GM12878 (cell line): Measurements from ENCODE around the gene CDK4. TPM values are rescaled to one million over a fixed set of nuclear protein-coding genes. Genes with fewer than 3 reads are reported as not detected.

Experiments
- ATAC-seq: fragments of 200-7000 bp; cut with Tn5 transposase; 3 replicates; pipeline ENCODE4 v1.9.1; 2020; ENCODE audit warnings: mild to moderate bottlenecking, moderate library complexity
- BruUV-seq: library from RNA; stranded (reverse); fragments of 400-500 nt; replicated peaks from 2 replicates; lab custom pipeline; 2021; lab: Mats Ljungman, UMichigan
- CTCF ChIA-PET: fragments of 300-600 bp; sonication (Branson Sonifier 250); formaldehyde crosslinking; extraction: SDS; loops from one replicate; lab custom pipeline; 2021; ENCODE audit warnings: inconsistent platforms; lab: Yijun Ruan, JAX
- POLR2A ChIA-PET: fragments of 350-600 bp; formaldehyde crosslinking; extraction: SDS; loops from one replicate; lab custom pipeline; 2021; ENCODE audit warnings: inconsistent platforms; lab: Charles Lee
- RAD21 ChIA-PET: fragments of 300-600 bp; sonication (Branson Sonifier 250); formaldehyde crosslinking; loops from one replicate; lab custom pipeline; 2023; ENCODE audit warnings: antibody characterized with exemption; ENCODE audit not compliant: unreplicated experiment; lab: Charles Lee
- SMC1A ChIA-PET: fragments of 300-600 bp; sonication (Branson Sonifier 250); formaldehyde crosslinking; loops from one replicate; lab custom pipeline; 2023; ENCODE audit not compliant: unreplicated experiment, uncharacterized antibody; lab: Charles Lee
- DNase-seq: peaks from one replicate; pipeline ENCODE4 v3.0.0-alpha.2; 2011; ENCODE audit warnings: low read depth, low spot score
- FAIRE-seq: peaks from 3 replicates; lab custom pipeline; 2011; peaks lifted over from hg19 to GRCh38; lab: Jason Lieb, UNC
- H2AFZ ChIP-seq: 2 replicates; pipeline ENCODE4 v1.6.0; 2011; ENCODE audit warnings: low read depth, low read length, control low read depth; ENCODE audit not compliant: control insufficient read depth
- H3K27ac ChIP-seq: 2 replicates; pipeline ENCODE4 v1.5.1; 2011; ENCODE audit warnings: control low read depth; ENCODE audit not compliant: control insufficient read depth, insufficient read depth
- H3K27me3 ChIP-seq, 2 experiments: replicated peaks in 1 of 2; 2 replicates each; pipeline versions ENCODE4 v1.6.0 to v1.6.1; 2011; ENCODE audit warnings: low read length in 1 of 2; ENCODE audit not compliant: control insufficient read depth in 2 of 2, insufficient read depth in 2 of 2
- H3K36me3 ChIP-seq, 2 experiments: 2 replicates each; pipeline ENCODE4 v1.5.1; 2011; ENCODE audit warnings: low read length in 1 of 2; ENCODE audit not compliant: control insufficient read depth in 2 of 2, insufficient read depth in 2 of 2
- H3K4me1 ChIP-seq: 2 replicates; pipeline ENCODE4 v1.6.1; 2011; ENCODE audit warnings: mild to moderate bottlenecking, low read length, moderate library complexity, mixed read lengths; ENCODE audit not compliant: control insufficient read depth, insufficient read depth
- H3K4me2 ChIP-seq: 2 replicates; pipeline ENCODE4 v1.6.0; 2011; ENCODE audit warnings: control low read depth; ENCODE audit not compliant: control insufficient read depth, insufficient read depth
- H3K4me3 ChIP-seq: fragments of 200-600 bp; sonication (generic); 2 replicates; pipeline ENCODE4 v1.5.1; 2016
- H3K79me2 ChIP-seq: 2 replicates; pipeline ENCODE4 v1.6.0; 2011; ENCODE audit warnings: low read length; ENCODE audit not compliant: control insufficient read depth, insufficient read depth
- H3K9ac ChIP-seq: 2 replicates; pipeline ENCODE4 v1.8.0; 2011; ENCODE audit warnings: low read length, control low read depth, mixed read lengths; ENCODE audit not compliant: control insufficient read depth, insufficient read depth
- H3K9me3 ChIP-seq: replicated peaks from 3 replicates; pipeline ENCODE4 v1.5.1; 2011; ENCODE audit warnings: mild to moderate bottlenecking, low read length; ENCODE audit not compliant: control insufficient read depth, insufficient read depth
- H4K20me1 ChIP-seq: 2 replicates; pipeline ENCODE4 v1.6.0; 2011; ENCODE audit not compliant: control insufficient read depth, insufficient read depth
- CEBPZ ChIP-seq: fragments of 150-350 bp; IDR thresholded peaks from 2 replicates; pipeline ENCODE4 v1.6.1; 2016; ENCODE audit warnings: low read depth, low read length
- CREM ChIP-seq: IDR thresholded peaks from 2 replicates; pipeline ENCODE4 v1.6.1; 2014; ENCODE audit warnings: antibody characterized with exemption, low read depth
- PKNOX1 ChIP-seq: fragments of 450-650 bp; IDR thresholded peaks from 2 replicates; pipeline ENCODE4 v1.6.1; 2016; ENCODE audit warnings: mild to moderate bottlenecking
- RELA ChIP-seq: fragments of 450-650 bp; IDR thresholded peaks from 2 replicates; pipeline ENCODE4 v1.8.0; 2014; ENCODE audit warnings: borderline replicate concordance; ENCODE audit not compliant: partially characterized antibody
- SMAD1 ChIP-seq: fragments of 450-650 bp; IDR thresholded peaks from 2 replicates; pipeline ENCODE4 v1.6.1; 2018; ENCODE audit warnings: mild to moderate bottlenecking, low read depth; ENCODE audit not compliant: partially characterized antibody
- SMC3 ChIP-seq: IDR thresholded peaks from 2 replicates; pipeline ENCODE4 v1.6.1; 2011; ENCODE audit warnings: low read length, improper control_type of control experiment, borderline replicate concordance
- WGBS: methylation state at CpG from one replicate; pipeline ENCODE4 v1.1.6; 2016; ENCODE audit warnings: low lambda C conversion rate; ENCODE audit not compliant: insufficient replicate concordance, insufficient coverage; ENCODE audit errors: missing lambda C conversion rate; 5-methylcytosine and 5-hydroxymethylcytosine counted together
- in situ Hi-C: fragments of 300-500 bp; cut with MboI; formaldehyde crosslinking; loops from 9 replicates; pipeline ENCODE4 v1.14.3; 2018; ENCODE audit warnings: mixed read lengths
- intact Hi-C: fragments of 100-400 bp; cut with micrococcal nuclease; formaldehyde crosslinking; loops from one replicate; pipeline ENCODE4 v1.14.2; 2022; ENCODE audit not compliant: unreplicated experiment
- polyA plus RNA-seq, 11 experiments: library from polyadenylated mRNA; depleted of rRNA in 4 of 11; unstranded in 6 of 11; stranded (reverse) in 5 of 11; fragments of >200 nt; fragmentation: Nextera tagmentation in 4 of 11; fragmentation: Illumina TruSeq in 1 of 11; extraction: Ambion mirVana in 4 of 11; extraction: Trizol in 1 of 11; gene quantifications; 1 replicate in 1 of 11; 2 replicates in 10 of 11; pipeline versions ENCODE4 v1.2.1 to v1.2.3, GENCODE V29; 2011 to 2016; ENCODE audit warnings: inconsistent platforms in 2 of 11, missing spikeins in 2 of 11, low read depth in 1 of 11
- total RNA-seq, 4 experiments: library from RNA; depleted of rRNA in 3 of 4; stranded (reverse); fragments of >200 nt in 3 of 4; fragmentation: Illumina TruSeq in 1 of 4; extraction: Trizol in 1 of 4; gene quantifications; 2 replicates each; pipeline versions ENCODE4 v1.2.1 to v1.2.3, GENCODE V29; 2013 to 2021

The CDK4 gene
- total and polyA plus RNA-seq, 10 of the 15 experiments (the other 5 are each of a cell fraction or from before 2014, with no cell fraction given), result 26.1 to 385 (median 221) TPM

GRCh38 chr12:57767876-57768275 is 15.8 kb upstream of the CDK4 start:
- no peaks in the 10 kb centered on the region for H3K9me3 ChIP-seq
- RAD21 ChIA-PET, result interaction anchor here (1.5 kb wide), 1 partner anchor 13 kb away, joined by 5 read pairs; no protein-coding TSS in a partner anchor
- H3K4me2 ChIP-seq, result no peak overlapping the region
- no TSS peak for BruUV-seq
- no peak overlapping the region for H2AFZ ChIP-seq
- H3K79me2 ChIP-seq, result no peaks in the 10 kb centered on the region
- SMC1A ChIA-PET, result interaction anchor here (0.9 kb wide), 1 partner anchor 130 kb away, joined by 3 read pairs; no protein-coding TSS in a partner anchor
- no peak for FAIRE-seq
- CTCF ChIA-PET, result interaction anchor here (0.7 to 7.3 kb wide), 5 partner anchors 8 to 535 kb away, joined by 3 to 62 read pairs (median 4); partner anchors contain the start of gene MARCHF9
- H3K4me3 ChIP-seq, result no peak overlapping the region
- H4K20me1 ChIP-seq, result no peaks in the 10 kb centered on the region
- POLR2A ChIA-PET, result no interaction called here
- H3K4me1 ChIP-seq, result peaks cover 23% of the 10 kb centered on the region
- H3K27ac ChIP-seq, result no peak overlapping the region
- TF ChIP-seq SMC3, result no peak
- no peak for TF ChIP-seq PKNOX1
- TF ChIP-seq CREM, result no peak
- no peak for TF ChIP-seq RELA
- no peak for TF ChIP-seq CEBPZ
- no peak for TF ChIP-seq SMAD1
- TF ChIP-seq, all 136 proteins: peak for 0
- intact Hi-C loops, result no loop called here
- Histone ChIP-seq H3K9ac (no peak overlapping the region), H3K27me3 (peaks cover 11 to 23% of the 10 kb centered on the region in 2 experiments; a peak in 3 of 4 replicates), H3K36me3 (peaks cover 0 to 4% of the 10 kb centered on the region in 2 experiments; a peak in 2 of 4 replicates)
- DNase-seq (no peak), ATAC-seq (no peak)
- WGBS, result 98% methylated on average over 3 of the region's 3 CpGs
- in situ Hi-C loops, result no loop called here
